T-helper 1 cell treated with Interleukin-12 subunit alpha and Interleukin-12 subunit beta and Interleukin-4 antibody, amounts not matched to agents 30 ng/mL and 1 ng/mL, for 36 hours (primary cell): ENCODE results near the gene DOCK7. TPM values are rescaled to one million over a fixed set of nuclear protein-coding genes. Genes with fewer than 3 reads are reported as not detected.

ENCODE experiments used
- intact Hi-C: fragments of 100-400 bp; cut with micrococcal nuclease; formaldehyde crosslinking; loops from one replicate; pipeline ENCODE4 v1.15.1; 2024
- total RNA-seq: library from RNA; stranded (reverse); gene quantifications from 2 replicates; pipeline ENCODE4 v1.2.3, GENCODE V29; 2022

DOCK7 gene
- total RNA-seq, 1 donor from 2014 or later: 5.1 TPM

DNA sequence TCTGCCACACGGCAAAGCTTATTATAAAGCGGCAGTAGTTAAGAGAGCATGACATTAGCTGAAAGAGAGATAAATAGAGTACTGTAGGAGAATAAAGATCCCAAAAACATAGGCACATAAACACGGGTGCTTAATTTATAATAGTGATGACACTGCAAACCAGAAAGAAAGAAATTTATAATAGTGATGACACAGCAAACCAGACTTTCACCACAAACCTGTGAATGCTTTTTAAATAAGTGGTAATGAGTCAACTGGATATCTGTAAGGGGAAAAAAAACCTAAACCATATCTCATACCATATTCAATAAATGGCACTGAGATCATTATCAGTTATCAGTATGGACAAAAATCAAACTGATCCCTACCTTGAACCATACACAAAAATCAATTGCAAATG, 225.8 kb downstream of the DOCK7 start:
- intact Hi-C loops: loop anchor here (2.0 kb wide), 1 partner anchor 24 kb away; no protein-coding TSS in a partner anchor

DNA sequence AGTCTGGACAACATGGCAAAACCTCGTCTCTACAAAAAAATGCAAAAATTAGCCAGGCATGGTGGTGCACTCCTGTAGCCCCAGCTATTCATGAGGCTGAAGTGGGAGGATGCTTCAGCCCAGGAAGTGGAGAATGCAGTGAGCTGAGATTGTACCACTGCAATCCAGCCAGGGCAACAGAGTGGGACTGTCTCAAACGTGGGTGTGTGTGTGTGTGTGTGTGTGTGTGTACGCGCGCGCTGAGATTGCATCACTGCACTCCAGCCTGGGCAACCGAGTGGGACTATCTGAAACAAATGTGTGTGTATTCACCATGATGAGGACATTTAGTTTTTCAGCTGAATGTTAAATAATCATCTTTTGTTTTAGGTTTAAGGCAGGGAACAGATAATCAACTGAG, 230.2 kb downstream of the DOCK7 start:
- intact Hi-C loops: no loop called here

DNA sequence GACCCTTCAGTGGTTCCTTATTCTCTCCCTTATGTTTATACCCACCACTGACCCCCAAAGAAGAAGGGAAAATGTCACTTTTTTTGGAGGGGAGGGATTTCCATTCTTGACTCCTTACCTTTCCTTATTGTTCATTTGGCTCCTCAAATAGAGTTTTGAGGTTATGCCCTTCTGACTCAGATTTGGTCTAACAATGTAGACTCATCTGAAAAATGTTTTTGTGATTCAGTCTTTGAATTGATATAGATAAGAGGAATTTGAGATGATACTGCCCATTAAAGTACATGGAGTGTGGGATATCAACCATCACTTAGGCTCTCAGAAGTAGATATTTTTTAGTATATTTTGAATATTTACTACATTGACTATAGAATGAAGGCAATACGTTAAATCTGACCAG, 235.2 kb downstream of the DOCK7 start:
- intact Hi-C loops: no loop called here

DNA sequence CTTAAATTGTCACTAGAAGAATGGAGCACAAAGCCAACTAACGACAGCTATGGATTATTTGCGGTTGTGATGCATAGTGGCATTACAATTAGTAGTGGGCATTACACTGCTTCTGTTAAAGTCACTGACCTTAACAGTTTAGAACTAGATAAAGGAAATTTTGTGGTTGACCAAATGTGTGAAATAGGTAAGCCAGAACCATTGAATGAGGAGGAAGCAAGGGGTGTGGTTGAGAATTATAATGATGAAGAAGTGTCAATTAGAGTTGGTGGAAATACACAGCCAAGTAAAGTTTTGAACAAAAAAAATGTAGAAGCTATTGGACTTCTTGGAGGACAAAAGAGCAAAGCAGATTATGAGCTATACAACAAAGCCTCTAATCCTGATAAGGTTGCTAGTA, 237.9 kb downstream of the DOCK7 start:
- intact Hi-C loops: no loop called here

DNA sequence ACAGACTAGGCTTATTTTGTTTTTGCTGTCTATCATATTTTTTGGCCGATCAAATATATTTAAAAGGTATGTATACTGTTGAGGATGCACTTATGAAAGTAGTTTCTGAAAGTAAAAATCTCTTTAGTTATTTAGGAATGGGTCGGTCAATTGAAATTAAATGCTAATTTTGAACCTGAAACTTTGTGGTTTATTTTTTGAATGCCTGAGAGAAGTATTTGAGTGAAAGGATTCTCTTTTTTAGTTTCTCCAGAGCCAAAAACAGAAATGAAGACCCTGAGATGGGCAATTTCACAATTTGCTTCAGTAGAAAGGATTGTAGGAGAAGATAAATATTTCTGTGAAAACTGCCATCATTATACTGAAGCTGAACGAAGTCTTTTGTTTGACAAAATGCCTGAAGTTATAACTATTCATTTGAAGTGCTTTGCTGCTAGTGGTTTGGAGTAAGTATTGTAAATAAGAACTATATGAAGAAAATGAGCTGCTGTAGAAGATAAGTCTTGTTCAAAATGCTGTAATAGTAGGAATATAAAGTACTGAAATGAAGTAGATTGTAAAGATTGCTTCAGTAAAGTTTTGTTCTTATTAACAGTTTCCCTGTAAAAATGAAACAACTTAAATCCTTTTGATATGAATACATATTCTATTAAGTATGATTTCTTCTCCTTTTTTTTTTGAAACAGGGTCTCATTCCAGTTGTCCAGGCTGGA, 239.8 kb downstream of the DOCK7 start:
- intact Hi-C loops: loop anchor here (1.0 kb wide), 1 partner anchor 12 kb away; no protein-coding TSS in a partner anchor

DNA sequence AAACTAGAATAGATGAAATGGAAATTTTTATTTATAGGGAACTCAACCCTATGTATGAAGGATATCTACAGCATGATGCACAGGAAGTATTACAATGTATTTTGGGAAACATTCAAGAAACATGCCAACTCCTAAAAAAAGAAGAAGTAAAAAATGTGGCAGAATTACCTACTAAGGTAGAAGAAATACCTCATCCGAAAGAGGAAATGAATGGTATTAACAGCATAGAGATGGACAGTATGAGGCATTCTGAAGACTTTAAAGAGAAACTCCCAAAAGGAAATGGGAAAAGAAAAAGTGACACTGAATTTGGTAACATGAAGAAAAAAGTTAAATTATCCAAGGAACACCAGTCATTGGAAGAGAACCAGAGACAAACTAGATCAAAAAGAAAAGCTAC, 243.5 kb downstream of the DOCK7 start:
- intact Hi-C loops: no loop called here

DNA sequence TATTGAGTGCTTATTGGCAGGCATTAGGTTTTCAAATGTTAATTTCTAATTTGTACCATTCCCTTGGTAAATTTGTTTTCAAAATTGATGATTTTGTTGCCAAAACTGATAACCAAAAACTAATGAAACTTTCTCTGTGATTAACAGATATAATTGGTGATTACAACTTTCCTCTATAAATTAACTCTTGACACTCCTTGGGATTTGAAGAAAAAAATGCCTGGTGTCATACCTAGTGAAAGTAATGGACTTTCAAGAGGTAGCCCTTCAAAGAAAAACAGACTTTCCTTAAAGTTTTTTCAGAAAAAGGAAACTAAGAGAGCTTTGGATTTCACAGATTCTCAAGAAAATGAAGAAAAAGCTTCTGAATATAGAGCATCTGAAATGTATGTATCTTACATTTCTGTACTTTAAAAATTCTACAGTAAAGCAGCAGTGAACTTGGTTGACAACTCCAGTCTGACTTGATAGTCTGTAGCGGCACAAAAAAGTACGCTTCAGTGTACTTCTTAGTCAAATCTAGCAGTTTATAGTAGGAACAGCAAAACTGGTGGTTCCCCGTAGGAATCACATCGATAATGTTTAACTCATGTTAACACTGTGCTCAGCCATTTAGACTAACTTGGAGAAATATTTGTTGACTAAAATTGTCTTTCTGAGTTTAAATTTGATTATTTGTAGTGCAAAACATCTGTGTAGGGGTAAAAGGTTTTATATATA, 248.4 kb downstream of the DOCK7 start:
- intact Hi-C loops: loop anchor here (2.0 to 5.0 kb wide), 3 partner anchors 23 to 1388 kb away; no protein-coding TSS in a partner anchor

DNA sequence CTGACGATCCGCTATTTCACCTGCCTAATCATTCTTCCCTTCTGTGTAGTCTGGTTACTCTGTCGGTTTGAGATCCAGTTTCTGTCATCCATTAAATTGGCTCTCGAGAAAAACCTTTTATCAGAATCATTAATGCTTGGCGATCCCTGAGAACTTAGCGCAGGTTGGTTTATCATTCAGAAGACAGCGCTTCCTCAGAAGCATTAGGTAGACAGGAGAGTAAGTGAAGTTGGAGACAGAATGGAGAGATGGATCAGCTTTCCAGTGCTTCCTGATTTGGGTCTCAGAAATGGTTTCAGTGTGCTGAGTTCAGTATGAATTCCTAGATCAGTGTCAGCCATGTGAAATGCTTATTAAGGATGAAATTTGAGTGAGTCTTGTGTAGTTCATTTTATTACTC, 250.0 kb downstream of the DOCK7 start:
- intact Hi-C loops: loop anchor here (2.0 to 5.0 kb wide), 3 partner anchors 25 to 1386 kb away; no protein-coding TSS in a partner anchor

DNA sequence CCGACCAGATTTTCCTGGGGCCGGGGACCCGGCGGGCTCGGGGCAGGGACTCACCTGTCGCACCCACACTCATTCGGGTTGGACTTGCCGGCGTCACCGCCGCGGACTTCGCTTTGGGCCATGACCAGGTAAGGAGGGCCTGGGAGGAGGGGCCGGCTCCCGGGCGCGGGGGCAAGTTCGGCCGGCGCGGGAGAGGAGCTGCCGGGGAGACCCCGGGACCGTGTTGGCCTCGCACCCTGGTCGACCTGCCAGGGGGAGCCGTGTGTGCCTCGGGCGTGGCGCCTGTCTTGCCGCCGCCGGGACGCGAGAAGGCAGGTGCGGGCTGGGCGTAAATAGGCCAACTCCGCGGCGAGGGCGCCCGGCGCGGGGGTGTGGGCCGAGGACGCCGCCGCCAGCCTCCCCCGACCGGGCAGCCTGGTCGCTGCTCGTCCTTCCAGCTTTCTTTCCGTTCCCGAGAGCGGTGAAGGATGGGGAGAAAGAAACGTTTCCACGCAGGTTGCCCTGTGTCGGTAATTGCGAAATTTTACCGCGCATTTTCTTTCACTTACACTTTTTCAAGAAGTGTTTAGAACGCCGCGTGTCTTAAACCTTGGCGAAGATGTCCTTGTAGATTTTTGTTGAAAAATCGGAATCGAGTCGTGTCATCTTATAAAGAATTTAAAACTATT, 250.8 kb downstream of the DOCK7 start:
- intact Hi-C loops: loop anchor here (2.0 to 5.0 kb wide), 5 partner anchors 655 to 1385 kb away; partner anchors contain the start of genes ALG6 and TM2D1

DNA sequence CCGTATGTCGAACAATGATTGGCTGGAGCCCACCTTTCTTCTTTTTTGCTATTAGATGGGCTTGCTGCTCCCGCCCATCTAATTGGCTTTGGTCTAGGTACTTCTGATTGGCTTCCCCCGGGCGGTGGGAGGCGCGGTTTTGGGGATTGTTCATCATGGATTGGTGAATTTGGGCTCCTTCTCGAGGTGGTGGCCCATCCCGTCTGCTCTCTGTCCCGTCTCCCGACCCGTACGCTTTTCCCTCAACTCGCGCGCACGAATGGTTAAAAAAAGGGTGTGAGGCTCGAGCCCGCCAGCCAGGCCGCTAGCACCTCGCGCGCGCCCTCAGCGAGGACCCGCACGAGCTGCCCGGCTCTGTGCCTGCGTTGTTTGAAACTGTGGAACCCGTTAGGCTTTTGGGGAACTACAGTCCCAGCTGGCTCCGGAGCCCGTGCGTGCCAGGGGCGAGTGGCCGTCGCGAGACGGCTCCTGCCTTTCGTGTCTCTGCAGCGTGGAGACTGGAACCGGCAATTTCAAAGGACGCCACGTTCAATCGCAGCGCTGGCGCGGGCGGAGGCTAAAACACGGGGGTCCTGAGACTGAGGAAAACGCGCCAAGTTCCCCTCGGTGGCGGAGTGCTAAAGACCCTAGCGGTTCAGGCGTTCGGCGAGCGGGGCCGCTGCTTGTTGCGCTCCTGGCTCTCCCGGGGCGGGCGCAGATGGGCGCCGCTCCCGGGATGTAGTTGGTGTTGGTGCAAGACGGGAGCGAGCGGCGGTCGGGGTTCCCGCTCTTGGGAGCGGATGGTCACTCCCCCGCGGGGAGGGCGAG, 251.5 kb downstream of the DOCK7 start, which contains the start of gene USP1:
Gene USP1, plus strand, starts transcription at position 584 of the 807 bp plus-strand sequence. CDS start 2,819 bp downstream, outside the sequence.
- intact Hi-C loops: loop anchor here (1.0 to 5.0 kb wide), 11 partner anchors 12 to 1384 kb away; partner anchors contain the start of genes ALG6, ATG4C, DOCK7 and EFCAB7

DNA sequence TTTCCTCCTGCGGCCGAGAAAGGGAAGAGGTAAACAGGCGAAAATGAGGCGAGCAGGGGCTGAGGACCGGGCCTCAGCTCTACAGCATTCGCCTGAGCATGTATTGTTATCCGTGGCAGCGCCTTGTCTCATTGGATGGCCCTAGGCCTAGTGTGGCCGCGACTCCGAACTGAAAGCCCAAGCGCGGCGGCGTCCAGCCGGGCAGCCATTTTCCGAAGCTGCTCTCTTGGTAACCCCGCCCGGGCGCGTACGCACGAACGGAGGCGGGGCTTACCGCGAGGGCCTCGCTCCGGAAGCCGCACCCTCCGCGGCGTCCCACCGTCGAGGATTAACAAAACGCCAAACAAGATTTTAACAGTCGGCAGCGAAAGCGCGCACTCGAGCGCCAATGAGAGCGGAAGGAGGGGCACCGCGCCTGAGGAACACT, 252.1 kb downstream of the DOCK7 start:
- intact Hi-C loops: loop anchor here (1.0 to 5.0 kb wide), 11 partner anchors 12 to 1384 kb away; partner anchors contain the start of genes ALG6, ATG4C, DOCK7 and EFCAB7

DNA sequence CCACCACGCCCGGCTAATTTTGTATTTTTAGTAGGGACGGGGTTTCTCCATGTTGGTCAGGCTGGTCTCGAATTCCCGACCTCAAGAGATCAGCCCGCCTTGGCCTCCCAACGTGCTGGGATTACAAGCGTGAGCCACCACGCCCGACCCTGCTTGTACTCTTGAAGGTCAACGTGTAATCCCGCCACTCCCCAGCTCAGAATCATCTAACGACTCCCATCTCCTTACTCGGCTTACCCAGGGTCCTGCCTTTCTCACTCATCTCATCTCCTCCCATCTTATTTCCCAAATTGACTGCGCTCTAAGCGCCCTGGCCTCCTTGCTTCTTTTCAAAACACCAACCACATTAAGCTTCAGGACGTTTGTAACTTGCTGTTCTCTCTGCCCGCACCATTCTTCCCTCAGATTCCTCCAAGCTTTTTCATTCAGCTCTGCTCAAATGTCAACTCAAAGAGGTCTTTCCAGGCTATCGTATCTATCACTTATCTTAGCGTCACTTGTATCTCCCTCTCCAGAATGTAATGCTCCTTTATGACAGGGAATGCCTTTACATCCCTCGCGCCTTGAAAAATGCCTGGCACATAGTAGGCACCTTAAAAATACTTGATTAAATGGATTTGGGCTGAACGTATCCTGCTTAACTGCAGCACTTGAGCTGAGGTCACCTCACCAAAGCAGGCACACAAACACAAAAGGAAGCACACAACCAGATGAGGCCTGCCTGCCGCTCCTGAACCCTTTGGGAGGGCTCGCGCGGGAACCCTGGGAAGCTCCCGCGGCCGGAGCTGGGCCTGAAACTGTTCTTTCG, 252.8 kb downstream of the DOCK7 start:
- intact Hi-C loops: loop anchor here (1.0 to 5.0 kb wide), 11 partner anchors 13 to 1383 kb away; partner anchors contain the start of genes ALG6, ATG4C, DOCK7 and EFCAB7

DNA sequence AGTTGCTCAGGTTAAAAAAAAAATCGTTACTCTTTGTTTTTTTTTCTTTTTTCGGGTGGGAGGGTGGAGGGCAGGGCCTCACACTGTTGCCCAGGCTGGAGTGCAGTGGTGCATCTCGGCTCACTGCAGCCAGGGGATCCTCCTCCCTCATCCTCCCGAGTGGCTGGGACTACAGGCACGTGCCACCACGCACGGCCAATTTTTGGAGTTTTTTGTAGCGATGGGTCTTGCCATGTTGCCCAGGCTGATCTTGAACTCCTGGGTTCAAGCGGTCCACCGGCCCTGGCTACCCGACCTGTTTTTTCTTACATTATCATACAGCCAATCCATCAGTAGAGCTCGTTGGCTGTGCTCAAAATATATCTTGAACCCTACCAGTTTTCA, 253.6 kb downstream of the DOCK7 start:
- intact Hi-C loops: loop anchor here (5.0 kb wide), 1 partner anchor 1382 kb away; no protein-coding TSS in a partner anchor

DNA sequence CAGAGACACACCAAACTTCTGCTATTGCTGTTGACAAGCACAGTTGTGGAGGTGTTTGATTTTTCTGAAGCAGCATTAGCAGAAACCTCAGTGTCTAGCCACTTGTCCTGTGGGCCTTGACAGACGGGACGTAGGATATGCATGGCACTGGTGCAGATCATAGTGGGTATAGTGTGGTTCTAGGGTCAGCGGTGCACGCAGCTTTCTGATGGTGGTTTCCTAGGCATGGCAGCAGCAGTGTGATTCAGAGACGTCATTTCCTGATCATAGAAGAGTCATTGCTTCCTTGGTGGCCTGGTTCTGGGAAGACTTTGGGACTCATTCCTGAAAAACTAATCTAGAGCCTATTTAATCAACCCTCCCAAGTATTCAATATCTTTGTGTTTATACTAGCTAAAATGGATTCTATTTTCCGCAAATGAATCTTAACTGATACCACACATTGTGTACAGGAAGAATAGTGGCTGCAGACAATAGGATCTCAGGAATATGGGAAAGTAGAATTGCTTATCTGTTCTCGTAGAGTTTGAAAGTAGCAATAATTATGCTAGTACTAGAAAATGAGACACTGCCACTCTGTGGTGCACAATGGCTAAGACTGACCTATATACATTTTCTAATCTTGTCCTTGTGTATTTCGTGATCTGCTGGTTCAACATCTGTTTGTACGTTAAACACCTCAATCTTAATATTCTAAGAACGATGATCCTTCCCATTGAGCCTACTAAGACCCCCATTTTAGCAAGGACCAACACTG, 254.1 kb downstream of the DOCK7 start:
- intact Hi-C loops: no loop called here

DNA sequence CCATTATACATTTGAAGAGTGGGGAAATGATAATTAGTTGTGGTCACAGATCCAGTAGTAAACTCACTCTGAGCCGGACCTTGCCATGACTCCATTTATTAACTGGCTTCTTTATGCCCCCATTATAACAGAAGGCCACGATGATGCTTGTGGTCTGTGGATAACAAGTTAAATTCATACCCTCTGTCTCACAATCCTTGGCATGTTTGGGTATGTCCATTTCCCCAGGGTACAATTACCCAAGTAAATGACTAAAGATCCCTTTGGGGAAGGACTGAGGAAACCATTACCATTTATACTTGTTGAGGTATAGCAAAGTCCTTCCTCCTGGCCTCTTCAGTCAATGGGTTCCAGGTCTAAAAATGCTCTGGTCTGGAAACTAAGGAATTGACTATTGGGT, 258.6 kb downstream of the DOCK7 start:
- intact Hi-C loops: no loop called here

DNA sequence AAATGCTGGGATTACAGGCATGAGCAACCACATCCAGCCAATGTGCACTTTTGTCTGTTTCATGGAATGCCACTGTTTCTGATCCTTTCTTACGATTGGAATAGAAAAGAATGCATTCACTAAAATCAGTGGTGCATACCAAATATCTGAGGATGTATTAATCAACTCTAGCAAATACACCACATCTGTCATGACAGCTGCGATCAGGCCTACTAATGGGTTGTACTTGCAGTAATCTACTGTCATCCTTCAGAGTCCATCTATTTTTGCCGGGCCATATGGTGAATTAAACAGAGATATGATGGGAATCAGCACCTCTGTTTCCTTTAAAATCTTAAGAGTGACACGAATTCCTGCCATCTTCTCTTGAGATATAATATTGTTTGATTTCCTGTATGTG, 259.8 kb downstream of the DOCK7 start:
- intact Hi-C loops: no loop called here

DNA sequence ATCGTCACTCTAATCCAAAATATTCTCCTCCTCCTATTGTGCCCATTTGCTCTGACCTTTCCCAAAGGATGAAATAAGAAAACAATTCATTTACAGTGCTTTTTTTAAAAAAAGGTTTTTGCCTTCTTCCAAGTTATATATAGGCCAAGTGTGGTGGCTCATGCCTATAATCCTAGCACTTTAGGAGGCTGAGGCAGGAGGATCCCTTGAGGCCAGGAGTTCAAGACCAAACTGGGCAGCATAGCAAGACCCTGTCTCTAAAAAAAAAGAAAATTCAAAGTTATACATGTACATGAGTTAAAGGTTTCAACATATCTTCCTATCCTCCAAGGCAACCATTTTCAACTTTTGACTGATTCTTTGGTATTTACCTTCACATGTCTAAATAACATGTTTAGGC, 261.4 kb downstream of the DOCK7 start:
- intact Hi-C loops: no loop called here

DNA sequence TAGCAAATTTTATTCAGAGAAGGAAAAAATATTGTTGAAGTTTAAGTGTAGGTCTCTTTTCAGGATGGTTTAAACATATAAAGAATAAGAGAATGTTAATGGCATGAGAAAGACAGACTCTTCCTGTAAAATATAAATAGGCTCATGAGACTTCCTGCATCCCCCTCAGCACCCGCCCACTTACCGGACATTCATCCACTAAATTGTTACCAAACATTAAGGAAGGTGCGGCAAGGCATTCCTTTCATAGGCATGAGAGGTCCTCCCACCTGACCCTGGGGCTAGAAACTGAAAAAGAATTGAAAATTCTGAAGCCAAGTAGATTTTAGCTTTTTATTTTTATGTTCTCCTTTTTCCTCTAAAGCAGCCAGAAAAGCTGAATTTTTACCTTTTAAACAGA, 261.9 kb downstream of the DOCK7 start:
- intact Hi-C loops: no loop called here

DNA sequence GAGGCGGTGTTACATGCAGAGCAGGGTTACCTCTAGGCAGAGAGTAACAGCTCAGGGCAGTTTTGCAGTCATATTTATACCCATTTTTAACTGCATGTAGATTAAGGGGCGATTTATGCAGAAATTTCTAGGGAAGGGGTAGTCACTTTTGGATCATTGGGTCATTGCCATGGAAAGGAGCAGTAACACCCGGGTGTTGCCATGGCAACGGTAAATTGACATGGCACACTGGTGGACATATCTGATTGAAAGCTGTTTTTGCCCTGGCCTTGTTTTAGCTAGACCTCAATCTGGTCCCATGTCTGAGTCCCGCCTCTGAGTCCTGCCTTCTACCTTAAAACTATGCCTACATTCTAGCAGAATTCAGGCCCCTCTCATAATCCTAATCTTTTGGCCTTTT, 263.1 kb downstream of the DOCK7 start:
- intact Hi-C loops: no loop called here
